HEK293T (cell line): ENCODE data around the gene SAMD4B.

Experiments
- ARNT ChIP-seq: fragments of 450-650 bp; IDR thresholded peaks from 2 replicates; pipeline ENCODE4 v1.6.1; 2017; ENCODE audit warnings: mild to moderate bottlenecking
- BHLHE40 ChIP-seq: fragments of 450-650 bp; IDR thresholded peaks from 2 replicates; pipeline ENCODE4 v1.6.1; 2016; ENCODE audit warnings: mild to moderate bottlenecking, moderate library complexity, borderline replicate concordance
- FOXK2 ChIP-seq: fragments of 450-650 bp; IDR thresholded peaks from 2 replicates; pipeline ENCODE4 v1.6.1; 2016; ENCODE audit warnings: mild to moderate bottlenecking
- FOXM1 ChIP-seq: fragments of 450-650 bp; IDR thresholded peaks from 2 replicates; pipeline ENCODE4 v1.6.1; 2017; ENCODE audit warnings: mild to moderate bottlenecking, borderline replicate concordance
- LEF1 ChIP-seq: fragments of 450-650 bp; IDR thresholded peaks from 2 replicates; pipeline ENCODE4 v1.6.1; 2017; ENCODE audit warnings: mild to moderate bottlenecking, borderline replicate concordance
- SUZ12 ChIP-seq: fragments of 450-650 bp; IDR thresholded peaks from 2 replicates; pipeline ENCODE4 v1.6.1; 2016; ENCODE audit warnings: mild to moderate bottlenecking
- TARDBP ChIP-seq: fragments of 450-650 bp; IDR thresholded peaks from 2 replicates; pipeline ENCODE4 v1.6.1; 2016

- no peak for TF ChIP-seq BHLHE40
- TF ChIP-seq SUZ12: no peak
- TF ChIP-seq FOXM1: no peak
- no peak for TF ChIP-seq LEF1
- TF ChIP-seq FOXK2: no peak
- TF ChIP-seq TARDBP: no peak
- no peak for TF ChIP-seq ARNT
These were observed 27.0 kb downstream of the SAMD4B start for GRCh38 chr19:39369200-39369599.
